Medulla oblongata (tissue), 1 donor: ENCODE measurements around the gene TMEM131.
A peak's percentile ranks its signal among the peaks of the same experiment; 100 is the strongest.

Experiments used
- DNase-seq: peaks from one replicate; pipeline ENCODE4 v3.0.0-alpha.2; 2015; ENCODE audit errors: extremely low spot score

TMEM131 gene

DNA sequence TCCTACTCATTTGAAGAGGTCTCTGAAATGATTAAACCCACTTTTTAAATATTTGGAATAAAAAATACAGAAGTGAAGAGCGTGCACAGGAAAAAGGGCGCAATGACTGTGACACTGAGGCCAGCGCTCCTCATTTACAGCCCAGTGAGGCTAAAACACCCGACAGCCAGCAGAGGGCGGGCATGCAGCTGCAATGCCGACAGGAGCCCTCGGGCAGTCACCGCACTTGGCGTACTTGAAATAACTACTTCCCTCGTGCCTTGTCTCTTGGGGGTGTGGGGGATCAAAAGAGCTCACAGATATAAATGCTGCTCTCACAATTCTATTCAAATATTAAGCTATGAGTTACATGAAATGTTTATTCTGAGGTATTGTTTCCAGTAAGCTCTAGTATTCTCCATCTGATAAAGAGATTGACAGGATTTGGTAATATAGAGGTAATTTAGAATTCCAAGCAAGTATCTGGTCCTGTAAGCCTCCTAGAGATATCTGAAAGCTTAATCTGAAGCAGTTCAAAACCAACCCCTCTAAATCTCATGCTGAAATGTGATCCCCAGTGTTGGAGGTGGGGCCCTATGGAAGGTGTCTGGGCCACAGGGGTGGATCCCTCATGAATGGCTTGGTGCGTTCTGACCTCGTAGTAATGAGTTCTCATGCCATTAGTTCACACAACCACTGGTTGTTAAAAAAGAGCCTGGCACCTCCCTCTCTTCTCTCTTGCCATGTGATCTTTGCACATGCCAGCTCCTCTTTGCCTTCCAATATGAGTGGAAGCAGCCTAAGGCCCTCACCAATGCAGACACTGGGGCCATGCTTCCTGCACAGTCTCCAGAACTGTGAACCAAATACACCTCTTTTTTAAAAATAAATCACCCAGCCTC lies 188.8 kb downstream of the TMEM131 start:
- DNase-seq, result peak; percentile 87

DNA sequence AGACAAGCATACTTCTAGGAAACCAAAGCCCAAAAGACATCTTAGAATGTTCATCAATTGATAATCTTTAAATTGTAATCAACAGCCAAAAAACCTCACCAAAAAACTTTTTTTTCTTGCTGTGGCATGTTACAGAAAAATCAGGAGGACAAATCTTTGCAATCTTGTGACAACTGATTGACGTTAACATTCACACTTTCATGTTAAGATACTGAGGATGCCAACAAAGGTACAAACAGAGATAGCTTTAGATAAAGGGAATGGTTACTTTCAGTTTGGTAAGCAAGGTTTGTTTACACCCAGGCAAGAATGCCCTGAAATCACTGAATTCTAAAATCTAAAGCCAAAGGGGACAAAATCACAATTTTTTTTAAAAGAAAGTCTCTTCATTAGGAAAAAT lies 190.0 kb downstream of the TMEM131 start:
- no peak for DNase-seq

- no peak for DNase-seq
These were observed 194.7 kb downstream of the TMEM131 start for GRCh38 chr2:97801028-97801427.

- no peak for DNase-seq
These were observed 197.3 kb downstream of the TMEM131 start for GRCh38 chr2:97798416-97798815.

GRCh38 chr2:97797355-97797754 lies 198.4 kb downstream of the TMEM131 start:
- DNase-seq, result no peak

DNA sequence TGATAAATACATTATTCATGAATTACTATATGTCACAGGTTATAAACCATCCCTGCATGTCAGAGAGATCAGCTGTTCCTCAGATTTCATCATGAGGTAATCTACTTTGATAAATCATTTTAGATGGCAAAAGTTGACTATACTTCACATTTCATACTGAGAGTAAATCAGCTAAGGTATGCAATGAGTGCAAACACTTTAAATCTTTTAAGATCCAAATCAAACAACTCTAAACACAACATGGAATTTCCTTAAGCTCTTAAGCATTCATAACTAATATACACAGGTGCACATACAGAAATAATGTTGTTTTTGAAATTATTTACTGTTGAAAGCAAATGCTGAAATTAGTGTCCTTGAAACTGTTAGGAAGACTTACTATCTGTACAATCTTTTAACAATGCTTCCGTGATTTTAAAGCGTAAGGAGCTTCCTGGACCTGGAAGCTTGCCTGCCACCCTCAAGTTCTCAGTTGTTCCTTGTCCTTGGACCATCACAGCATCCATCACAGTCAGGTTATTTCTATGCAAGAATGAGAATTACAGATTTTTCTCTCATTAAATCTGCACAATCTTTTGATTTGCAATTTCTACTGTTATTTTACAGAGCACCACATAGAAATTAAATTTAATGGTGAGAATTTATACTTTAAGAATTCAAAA lies 199.2 kb downstream of the TMEM131 start:
- no peak for DNase-seq

DNA sequence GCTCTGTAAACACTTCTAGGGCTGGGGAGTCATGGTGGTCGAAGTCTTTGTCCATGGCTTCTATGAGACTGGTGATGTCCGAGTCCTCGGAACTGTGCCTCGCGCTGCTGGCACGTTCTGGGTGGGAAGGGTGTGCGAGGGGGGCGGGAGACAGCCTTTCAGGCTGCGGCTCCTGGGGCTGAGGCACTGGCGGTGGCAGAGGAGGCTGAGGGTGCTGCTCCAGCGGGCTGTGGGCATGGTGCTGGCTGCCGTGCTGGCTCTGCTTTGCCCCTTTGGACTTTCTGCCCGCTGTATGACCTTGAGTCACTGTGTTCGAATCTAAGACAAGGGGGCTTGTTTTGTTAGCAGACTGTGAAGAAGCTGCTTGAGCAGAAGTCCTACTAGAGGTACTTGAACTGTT lies 203.3 kb downstream of the TMEM131 start:
- no peak for DNase-seq

GRCh38 chr2:97788986-97789644 lies 206.6 kb downstream of the TMEM131 start:
- DNase-seq, result no peak

DNA sequence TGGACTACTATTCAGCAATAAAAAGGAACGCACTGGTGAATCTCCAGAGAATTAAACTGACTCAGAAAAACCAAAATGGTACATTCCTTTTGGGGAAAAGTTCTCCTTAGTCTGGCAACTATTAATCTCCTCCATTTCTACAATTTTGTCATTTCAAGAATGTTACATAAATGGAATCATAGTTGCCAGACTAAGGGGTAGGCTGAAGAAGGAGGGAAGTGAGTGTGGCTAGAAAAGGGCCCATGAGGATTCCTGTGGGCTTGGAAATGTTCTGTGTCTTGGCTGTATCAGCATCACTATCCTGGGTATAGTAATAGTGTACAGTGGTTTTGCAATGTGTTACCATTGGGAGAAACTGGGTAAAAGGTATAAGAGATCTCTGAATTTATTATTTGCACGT lies 209.9 kb downstream of the TMEM131 start:
- no peak for DNase-seq

GRCh38 chr2:97784953-97785352 lies 210.8 kb downstream of the TMEM131 start:
- DNase-seq, result no peak

DNA sequence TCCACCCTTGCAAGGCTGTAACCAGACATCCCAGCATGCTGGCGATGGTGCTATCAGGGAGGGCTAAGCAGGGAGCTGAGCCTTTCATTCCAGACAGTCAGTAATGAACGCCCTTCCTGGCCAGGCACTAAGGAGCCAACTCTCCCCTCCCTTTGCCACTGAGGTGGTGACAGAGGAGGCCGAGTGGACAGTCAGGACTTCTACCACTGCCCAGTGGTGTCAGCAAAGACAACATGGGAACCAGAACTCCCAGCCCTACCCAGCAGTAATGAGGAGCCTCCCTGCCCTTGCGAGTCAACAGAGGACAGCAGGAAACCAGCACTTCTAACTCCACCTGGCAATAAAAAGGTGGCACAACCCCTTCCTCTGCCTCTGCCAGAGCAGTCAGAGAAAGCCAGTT lies 213.8 kb downstream of the TMEM131 start:
- DNase-seq, result no peak

DNA sequence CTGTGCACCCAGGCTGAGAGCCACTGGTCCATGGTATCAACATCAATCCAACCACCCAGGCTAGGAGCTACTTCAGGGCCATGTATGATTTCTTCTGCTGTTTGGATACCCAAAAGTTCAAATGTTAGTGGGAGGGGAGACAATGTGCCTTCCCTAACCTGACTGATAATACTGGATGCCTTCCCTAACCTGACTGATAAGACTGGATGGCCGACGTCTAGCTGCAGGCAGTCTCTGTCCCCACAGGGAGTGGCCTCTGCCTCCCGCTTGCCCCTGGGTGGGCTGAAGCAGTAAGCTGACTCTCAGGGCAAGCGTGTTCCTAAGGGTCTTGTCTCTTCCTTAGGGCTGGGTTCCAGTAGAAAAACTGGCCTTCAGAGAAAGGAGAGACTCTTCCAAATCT lies 216.6 kb downstream of the TMEM131 start:
- no peak for DNase-seq

DNA sequence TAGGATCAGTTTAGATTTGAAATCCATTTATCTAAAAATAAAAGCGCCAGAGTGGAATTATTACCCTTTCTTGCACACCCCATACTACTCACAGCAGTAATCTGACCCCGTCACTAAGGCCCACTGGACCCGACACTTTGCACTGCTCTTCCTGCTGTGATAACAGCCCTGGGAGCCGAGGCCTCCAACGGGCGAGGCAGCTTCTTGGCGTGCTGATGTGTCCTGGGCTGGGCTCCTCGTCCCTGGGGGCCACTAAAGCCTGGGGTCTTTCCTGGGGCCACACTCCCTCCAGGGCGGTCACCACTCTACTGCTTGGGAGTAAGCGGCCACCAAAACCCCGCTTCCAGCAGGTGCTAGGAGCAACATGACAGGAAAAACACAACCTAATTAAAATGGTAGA lies 220.7 kb downstream of the TMEM131 start:
- DNase-seq, result no peak

DNA sequence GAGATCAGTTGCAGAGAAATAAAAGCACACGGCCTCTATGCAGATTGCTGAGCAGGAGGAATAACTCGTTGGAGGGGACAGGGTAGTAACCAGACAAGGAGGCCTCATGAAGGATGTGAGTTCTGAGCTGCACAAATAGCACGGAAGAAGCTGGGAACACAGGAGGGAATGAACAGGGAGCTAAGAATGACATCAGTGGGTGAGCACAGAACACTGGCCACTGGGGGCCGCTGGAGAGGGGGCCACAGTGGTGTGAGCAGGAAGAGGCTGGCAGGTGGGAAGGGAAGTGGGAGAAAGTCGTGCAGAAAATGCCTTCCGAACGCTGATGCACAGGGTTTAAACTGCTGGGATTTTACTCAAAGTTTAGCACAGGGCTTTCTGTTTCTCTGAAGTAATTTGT lies 221.3 kb downstream of the TMEM131 start:
- DNase-seq, result no peak

GRCh38 chr2:97770445-97770844 lies 225.3 kb downstream of the TMEM131 start:
- DNase-seq, result no peak

GRCh38 chr2:97769711-97770110 lies 226.0 kb downstream of the TMEM131 start:
- no peak for DNase-seq

GRCh38 chr2:97769308-97769707 lies 226.4 kb downstream of the TMEM131 start:
- no peak for DNase-seq

GRCh38 chr2:97766567-97766966 lies 229.2 kb downstream of the TMEM131 start:
- DNase-seq, result no peak

- DNase-seq, result no peak
These were observed 229.8 kb downstream of the TMEM131 start for GRCh38 chr2:97765933-97766332.

GRCh38 chr2:97764559-97765263 lies 231.0 kb downstream of the TMEM131 start:
- no peak for DNase-seq

- no peak for DNase-seq
These were observed 232.4 kb downstream of the TMEM131 start for GRCh38 chr2:97763176-97763845.

DNA sequence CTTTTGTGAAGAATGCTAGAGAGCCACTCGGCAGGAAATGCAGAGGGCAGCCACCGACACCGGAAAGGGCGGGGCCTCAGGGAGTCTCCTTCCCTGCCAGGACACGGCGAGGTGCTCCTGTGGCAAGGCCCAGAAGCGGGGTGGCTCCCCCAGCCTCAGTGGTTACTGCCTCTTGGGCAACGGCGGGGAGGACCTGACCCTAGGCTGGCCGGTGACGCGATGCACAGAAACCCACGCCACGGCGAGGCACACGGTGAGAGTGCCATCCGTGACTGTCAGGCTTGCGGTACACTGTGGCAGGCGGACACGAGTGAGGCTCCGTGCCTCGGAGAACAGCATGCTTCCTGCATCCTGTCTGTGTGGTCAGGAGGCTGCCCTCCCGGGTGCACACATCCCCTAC lies 234.6 kb downstream of the TMEM131 start:
- DNase-seq, result no peak
